GM19043 (cell line): ENCODE measurements around the gene GPC3.

Experiments
- ATAC-seq: cut with Tn5 transposase; IDR thresholded peaks from one replicate; pipeline ENCODE4 v1.9.1; 2021; ENCODE audit warnings: low read depth; ENCODE audit not compliant: unreplicated experiment

The GPC3 gene

GRCh38 chrX:133661962-133662839, 323.2 kb downstream of the GPC3 start:
- no peak for ATAC-seq

- no peak for ATAC-seq
These were observed 325.1 kb downstream of the GPC3 start for GRCh38 chrX:133660281-133660680.

- ATAC-seq: no peak
These were observed 327.0 kb downstream of the GPC3 start for GRCh38 chrX:133658293-133658911.

- ATAC-seq: no peak
These were observed 329.8 kb downstream of the GPC3 start for GRCh38 chrX:133655275-133656265.

- no peak for ATAC-seq
These were observed 330.6 kb downstream of the GPC3 start for GRCh38 chrX:133654811-133655210.

GRCh38 chrX:133653358-133653757, 332.0 kb downstream of the GPC3 start:
- no peak for ATAC-seq

- no peak for ATAC-seq
These were observed 333.2 kb downstream of the GPC3 start for GRCh38 chrX:133652185-133652584.

- no peak for ATAC-seq
These were observed 335.2 kb downstream of the GPC3 start for GRCh38 chrX:133650239-133650638.

- no peak for ATAC-seq
These were observed 335.7 kb downstream of the GPC3 start for GRCh38 chrX:133649651-133650050.

GRCh38 chrX:133648594-133648993, 336.8 kb downstream of the GPC3 start:
- no peak for ATAC-seq

DNA sequence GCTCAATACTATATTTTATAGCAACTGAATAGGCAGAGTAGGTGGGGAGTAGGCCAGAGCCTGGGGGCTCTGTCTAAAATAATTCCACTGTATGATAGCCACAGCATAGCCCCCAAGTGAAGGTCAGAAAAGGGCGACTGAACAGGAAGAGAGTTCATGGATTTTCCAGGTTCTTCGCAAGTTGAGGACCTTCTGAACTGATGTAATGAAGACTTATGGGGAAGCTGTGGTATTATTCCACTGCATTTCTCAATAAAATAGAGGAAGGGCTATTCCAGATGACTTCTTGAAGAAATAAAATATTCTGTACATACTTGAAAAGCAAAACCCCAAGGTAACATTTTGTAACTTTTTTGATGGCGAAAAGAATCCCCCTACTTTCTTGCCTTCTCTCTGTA, 338.7 kb downstream of the GPC3 start:
- no peak for ATAC-seq

DNA sequence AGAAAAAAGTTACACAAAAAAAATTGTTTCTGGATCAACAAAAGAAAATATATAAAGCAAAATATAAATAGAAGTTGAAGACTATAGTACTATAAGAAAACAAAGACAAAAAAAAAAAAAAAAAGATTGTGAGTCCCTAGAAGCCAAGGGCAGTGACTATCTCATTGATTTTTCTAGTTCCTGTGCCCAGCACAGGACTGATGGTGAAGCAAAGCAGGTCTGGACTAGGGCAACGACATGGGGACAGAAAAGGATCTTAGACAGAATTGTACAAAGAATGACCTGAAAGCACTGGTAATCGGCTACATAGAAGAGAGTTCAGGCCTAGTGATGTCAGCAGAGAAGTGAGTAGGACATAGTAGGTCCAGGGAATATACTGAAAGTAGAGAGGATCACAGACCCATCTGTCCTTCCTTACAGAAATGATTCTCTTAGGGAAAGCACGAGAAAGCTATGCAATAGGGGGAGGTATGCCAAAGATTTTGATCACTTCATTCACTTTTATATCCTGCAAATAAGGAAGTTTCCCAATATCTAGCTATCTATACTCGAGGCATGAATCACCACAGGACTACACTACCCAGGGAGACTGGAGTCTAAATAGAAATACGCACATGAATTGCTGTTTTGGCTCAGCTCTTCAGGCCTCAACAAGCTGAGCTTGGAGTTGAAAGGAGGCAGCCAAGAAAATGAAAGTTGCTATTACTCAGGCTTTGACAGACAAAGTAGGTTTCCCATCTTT, 339.2 kb downstream of the GPC3 start:
- ATAC-seq: no peak

GRCh38 chrX:133645256-133645655, 340.1 kb downstream of the GPC3 start:
- no peak for ATAC-seq

- no peak for ATAC-seq
These were observed 345.0 kb downstream of the GPC3 start for GRCh38 chrX:133640161-133641015.

DNA sequence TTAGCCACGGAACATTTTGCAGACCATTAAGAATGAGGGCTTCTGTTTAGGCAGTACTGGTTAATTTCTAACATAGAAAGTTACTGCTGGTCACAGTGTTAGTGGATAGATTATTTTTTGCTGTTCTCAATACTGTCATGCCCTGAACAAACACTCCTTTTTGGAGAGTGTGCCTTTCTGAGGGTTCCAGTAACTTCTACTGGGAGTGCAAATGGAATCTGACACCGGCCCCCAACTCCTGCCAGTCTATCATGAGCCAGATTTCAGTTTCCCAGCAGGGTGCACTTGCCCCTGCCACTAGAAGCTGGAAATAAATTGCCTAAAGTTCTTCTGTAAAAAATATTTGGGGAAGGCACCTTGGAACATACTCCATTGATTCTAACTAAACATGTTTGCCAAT, 345.7 kb downstream of the GPC3 start:
- no peak for ATAC-seq

DNA sequence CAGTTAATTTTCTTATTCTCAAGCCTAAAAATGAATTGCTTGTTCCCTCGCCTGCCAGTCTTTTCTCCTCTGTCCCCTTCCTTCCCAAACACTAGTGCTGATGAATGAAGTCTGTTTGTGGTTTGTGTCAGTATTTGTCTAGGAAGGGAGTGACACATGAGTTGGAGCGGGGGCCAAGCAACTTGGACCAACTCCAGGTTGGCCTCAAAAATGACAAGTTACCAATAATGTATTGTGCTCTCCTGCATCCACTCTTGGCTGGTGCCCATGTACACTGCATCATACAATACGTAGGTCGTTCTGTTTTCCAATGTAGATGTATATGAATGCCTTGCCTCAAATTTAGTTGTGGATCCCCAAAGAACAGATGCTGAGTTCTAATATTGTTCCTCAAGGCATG, 347.1 kb downstream of the GPC3 start:
- no peak for ATAC-seq

GRCh38 chrX:133637765-133638164, 347.6 kb downstream of the GPC3 start:
- ATAC-seq: no peak

GRCh38 chrX:133636009-133636408, 349.4 kb downstream of the GPC3 start:
- no peak for ATAC-seq

GRCh38 chrX:133634416-133634815, 351.0 kb downstream of the GPC3 start:
- no peak for ATAC-seq
